Erythroblast (primary cell): ENCODE measurements around the gene PVALB.
"Not testable (repeated sequence)": the region's sequence is repeated elsewhere in the genome, so short reads cannot be mapped to it uniquely, and the experiment has no call there.

ENCODE experiments used
- DNase-seq, 2 experiments: peaks; one replicate each; lab custom pipeline; 2025; lab: John Stamatoyannopoulos, UW
- GATA1 ChIP-seq: IDR thresholded peaks from 2 replicates; pipeline ENCODE4 v1.6.1; 2011; ENCODE audit warnings: low read depth, mild to moderate bottlenecking, control low read depth, low read length, moderate library complexity
- POLR2A ChIP-seq: IDR thresholded peaks from 2 replicates; pipeline ENCODE4 v1.6.1; 2011; ENCODE audit warnings: mild to moderate bottlenecking, low read length

Gene PVALB

DNA sequence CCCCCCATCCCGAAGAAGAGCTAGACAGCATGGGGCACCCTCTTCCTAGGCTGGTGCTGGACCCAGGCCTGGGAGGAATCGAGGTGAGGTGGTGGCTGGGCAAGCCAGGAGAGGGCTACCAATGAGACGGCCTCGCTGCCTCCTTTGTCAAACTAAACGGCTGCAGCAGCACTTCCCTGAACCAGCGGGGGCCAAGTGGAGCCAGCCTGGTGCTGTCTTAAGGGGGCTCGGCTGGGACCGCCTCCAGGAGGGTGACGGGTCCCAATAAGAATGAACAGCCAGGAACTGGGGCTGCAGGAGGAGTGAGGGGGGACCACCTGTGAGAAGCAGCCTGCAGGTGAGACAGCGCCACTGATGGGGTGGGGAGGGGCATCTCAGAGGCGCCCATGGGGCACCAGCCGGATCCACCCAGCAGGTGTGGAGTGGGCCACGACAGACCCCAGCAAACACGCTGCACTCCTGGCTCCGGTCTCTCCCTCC is 58.0 kb downstream of the PVALB start:
- no peak for DNase-seq
- TF ChIP-seq POLR2A (no peak), GATA1 (no peak)

DNA sequence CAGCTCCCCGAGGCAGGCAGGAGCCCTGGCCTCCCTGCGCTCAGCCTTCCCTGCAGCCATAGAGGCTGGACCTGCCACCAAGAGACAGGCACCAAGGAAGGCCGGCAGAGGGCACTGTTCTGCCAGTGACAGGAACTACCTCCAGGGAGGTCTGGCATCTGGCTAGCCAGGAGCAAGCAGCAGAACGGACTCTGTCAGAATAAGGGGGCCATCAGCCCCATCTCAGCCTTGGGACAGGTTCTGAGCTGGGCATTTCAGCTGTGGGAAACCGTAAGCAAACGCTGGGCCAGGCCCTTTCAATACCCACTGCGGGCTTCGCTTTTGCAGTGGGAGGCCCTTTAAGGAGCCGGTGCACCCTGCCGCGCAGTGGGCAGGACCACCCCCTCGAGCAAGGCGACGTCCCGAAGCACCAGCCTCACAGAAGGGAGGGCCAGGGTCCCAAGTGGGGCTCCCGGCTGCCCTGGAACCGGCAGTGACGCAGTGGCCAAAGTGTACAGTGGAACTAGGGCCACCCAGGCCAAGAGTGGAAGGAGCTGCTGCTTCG is 59.1 kb downstream of the PVALB start:
- TF ChIP-seq GATA1 (no peak), POLR2A (no peak)
- DNase-seq: peak; percentile 77 to 86

DNA sequence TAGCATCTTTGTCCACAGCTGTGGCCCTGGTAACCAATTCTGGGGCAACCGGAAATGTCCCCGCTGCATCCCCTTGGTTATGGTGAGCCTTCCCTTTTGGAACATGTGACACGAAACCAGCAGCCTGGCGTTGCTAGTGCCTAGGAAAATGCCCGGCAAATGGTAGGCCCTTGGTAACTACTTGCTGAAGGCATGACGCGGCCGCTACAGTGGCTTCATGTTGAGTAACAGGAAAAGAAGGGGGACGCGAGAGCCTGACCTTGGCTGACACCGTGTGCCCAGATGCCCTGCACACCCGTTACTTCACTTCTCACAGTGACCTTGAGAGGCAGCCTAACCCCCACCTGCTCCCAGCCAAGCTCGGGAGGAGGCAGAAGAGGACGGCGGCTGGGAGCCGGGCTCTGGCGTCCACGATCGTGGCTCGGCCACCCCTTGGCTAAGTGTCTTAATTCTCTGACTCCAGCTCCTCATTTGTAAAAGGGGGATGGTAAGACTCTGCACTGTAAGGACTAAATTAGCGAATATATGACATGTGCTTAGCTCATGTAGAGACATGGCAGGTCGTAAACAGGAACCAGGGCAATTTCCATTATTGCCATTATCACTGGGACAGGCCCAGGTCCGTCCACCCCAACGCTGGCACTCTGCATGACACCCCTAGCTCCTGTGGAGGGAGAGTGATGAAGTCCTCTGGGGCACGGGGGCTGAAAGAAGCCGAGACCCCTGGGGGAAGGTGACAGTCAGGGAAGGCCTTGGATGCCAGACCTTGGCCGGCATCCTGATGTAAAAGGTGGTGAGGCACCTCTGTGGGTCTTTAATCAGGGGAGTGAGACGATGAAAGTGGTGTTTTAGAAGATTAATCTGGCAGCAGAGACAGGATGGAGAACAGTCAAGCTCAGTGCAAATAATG is 59.8 kb downstream of the PVALB start:
- TF ChIP-seq POLR2A (no peak), GATA1 (no peak)
- no peak for DNase-seq

DNA sequence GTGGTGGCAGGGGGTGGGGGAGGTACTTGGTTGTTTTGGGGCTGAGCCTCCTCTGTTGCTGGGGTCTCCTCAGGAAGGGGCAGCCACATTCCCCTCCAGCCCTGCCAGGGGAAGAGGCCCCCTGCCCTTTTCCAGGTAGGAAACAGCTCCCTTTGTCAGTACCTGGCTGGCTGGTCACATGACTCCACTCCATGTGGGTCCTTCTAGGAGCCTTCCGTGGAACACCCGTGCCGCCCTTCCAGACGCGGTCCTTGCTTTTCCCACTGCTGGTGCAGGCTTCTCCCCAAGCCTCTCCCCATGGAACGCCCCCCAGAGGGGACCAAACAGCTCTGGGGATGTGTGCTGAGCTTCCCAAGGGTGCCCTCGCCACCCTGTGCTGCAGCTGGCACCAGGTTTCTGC is 60.8 kb downstream of the PVALB start:
- no peak for TF ChIP-seq GATA1
- TF ChIP-seq POLR2A: no peak
- DNase-seq: no peak

DNA sequence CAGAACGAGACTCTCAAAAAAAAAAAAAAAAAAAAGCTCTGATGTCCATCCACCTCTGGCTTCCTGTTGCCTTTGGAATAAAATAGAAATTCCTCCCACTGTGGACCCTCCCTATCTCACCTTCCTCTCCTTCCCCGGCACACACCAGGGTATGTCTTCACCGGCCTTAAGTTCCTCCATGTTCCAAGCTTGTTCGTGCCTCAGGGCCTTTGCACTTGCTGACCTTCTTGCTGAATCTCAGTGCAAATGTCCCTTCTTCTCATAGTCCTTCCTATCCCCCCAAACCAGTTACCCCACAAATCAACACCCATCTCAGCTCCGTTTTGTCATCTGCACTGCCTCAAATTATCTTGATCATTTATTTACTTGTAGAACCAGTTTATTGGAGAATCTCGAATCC is 61.5 kb downstream of the PVALB start:
- TF ChIP-seq POLR2A: no peak
- no peak for TF ChIP-seq GATA1
- no peak for DNase-seq

DNA sequence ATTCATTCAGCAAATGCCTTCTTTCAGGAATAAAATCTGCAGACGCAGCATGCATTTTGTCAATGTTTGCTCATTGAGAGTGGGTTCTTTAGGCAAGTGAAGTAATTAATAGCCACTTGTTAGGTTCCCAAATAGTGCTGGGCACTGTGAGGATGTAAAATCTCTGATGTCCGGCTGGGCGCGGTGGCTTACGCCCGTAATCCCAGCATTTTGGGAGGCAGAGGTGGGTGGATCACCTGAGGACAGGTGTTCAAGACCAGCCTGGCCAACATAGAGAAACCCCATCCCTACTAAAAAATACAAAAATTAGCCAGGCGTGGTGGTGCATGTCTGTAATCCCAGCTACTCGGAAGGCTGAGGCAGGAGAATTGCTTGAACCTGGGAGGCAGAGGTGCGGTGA is 62.0 kb downstream of the PVALB start:
- DNase-seq: not testable (repeated sequence)

DNA sequence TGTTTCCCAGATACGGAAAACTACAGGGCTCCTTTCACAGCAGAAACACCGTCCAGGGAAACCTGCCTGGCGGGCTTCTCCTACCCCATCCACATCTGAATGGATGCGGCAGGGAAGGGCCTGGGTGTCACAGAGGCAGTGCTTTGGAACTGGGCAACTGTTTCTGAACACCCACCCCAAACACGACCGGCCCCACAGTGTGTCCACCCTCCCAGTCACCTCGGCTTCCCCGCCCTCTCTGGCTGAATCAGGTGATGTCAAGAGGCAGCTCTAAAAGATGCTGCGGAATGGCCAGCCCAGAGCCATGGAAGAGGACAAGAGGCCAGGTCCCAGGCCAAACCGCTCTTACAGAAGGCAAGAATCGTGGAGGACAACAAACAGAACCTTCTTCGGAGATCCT is 62.9 kb downstream of the PVALB start:
- DNase-seq: no peak
- TF ChIP-seq POLR2A (no peak), GATA1 (no peak)

DNA sequence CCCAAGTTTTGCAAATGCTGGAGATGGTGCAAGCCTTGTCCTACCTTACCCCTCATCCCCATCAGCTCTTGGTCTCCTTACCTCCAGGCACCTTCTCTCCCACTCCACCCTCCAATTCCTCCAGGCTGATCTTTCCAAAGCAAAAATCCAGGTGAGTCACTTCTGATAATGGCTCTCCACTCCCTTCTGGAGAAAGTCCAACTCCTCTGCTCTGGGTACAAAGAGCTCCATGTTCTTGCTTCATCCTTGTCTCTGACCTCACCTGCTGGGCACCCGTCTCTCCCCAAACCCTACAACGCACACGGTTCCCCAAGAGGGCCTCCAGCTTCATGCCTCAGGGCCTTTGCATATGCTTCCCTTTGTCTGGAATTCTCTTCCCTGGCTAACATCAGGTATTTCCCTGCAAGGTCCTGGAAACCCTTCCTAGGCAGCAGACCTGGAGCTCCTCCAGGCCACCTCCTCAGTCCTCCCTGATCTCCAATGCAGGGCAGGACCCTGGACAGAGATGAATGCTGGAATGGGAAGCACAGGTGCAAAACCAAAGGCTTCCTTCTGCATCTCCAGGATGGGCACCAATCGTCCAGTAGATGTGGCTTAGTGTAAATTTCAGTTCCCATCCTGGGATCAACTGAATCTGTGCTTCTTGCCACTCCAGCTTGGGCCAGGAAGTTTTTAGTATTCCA is 63.6 kb downstream of the PVALB start:
- TF ChIP-seq GATA1 (no peak), POLR2A (no peak)
- no peak for DNase-seq
